SK-N-SH treated with all-trans-retinoic acid at 6 μM for 48 hours (cell line): Measurements from ENCODE around the gene RNGTT.

ENCODE experiments used
- ARNTL ChIP-seq: fragments of 450-650 bp; formaldehyde crosslinking; IDR thresholded peaks from 2 replicates; pipeline ENCODE4 v1.5.0; 2020; ENCODE audit warnings: low read depth, mild to moderate bottlenecking, moderate library complexity, borderline replicate concordance
- BACH2 ChIP-seq: fragments of 250-450 bp; sonication (Bioruptor Pico); IDR thresholded peaks from 2 replicates; pipeline ENCODE4 v1.9.0; 2021; ENCODE audit warnings: mild to moderate bottlenecking, borderline replicate concordance
- GLIS3 ChIP-seq: fragments of 250-450 bp; sonication (Bioruptor Pico); IDR thresholded peaks from 2 replicates; pipeline ENCODE4 v1.5.0; 2020; ENCODE audit warnings: mild to moderate bottlenecking, moderate library complexity
- OSR1 ChIP-seq: fragments of 250-450 bp; sonication (Bioruptor Pico); IDR thresholded peaks from 2 replicates; pipeline ENCODE4 v1.8.0; 2022; ENCODE audit warnings: moderate library complexity, mild to moderate bottlenecking, inconsistent platforms
- PATZ1 ChIP-seq: fragments of 250-450 bp; sonication (Bioruptor Pico); IDR thresholded peaks from 2 replicates; pipeline ENCODE4 v1.8.0; 2020; ENCODE audit warnings: mild to moderate bottlenecking, moderate library complexity, borderline replicate concordance
- POU6F1 ChIP-seq: fragments of 250-450 bp; sonication (Bioruptor Pico); IDR thresholded peaks from 2 replicates; pipeline ENCODE4 v1.8.0; 2021; ENCODE audit warnings: low read depth, mild to moderate bottlenecking, moderate library complexity, borderline replicate concordance
- PPARA ChIP-seq: fragments of 250-450 bp; sonication (Bioruptor Pico); IDR thresholded peaks from 2 replicates; pipeline ENCODE4 v1.5.0; 2020; ENCODE audit warnings: mild to moderate bottlenecking, borderline replicate concordance
- SNAI2 ChIP-seq: fragments of 250-450 bp; sonication (Bioruptor Pico); IDR thresholded peaks from 2 replicates; pipeline ENCODE4 v1.5.0; 2020; ENCODE audit warnings: mild to moderate bottlenecking, moderate library complexity
- TCF4 ChIP-seq: fragments of 250-450 bp; sonication (Bioruptor Pico); IDR thresholded peaks from 2 replicates; pipeline ENCODE4 v1.8.0; 2021; ENCODE audit warnings: mild to moderate bottlenecking, moderate library complexity, borderline replicate concordance
- ZC3H10 ChIP-seq: fragments of 250-450 bp; sonication (Bioruptor Pico); IDR thresholded peaks from 2 replicates; pipeline ENCODE4 v1.5.1; 2021; ENCODE audit warnings: mild to moderate bottlenecking, moderate library complexity
- ZFP3 ChIP-seq: fragments of 250-450 bp; sonication (Bioruptor Pico); IDR thresholded peaks from 2 replicates; pipeline ENCODE4 v1.5.0; 2020; ENCODE audit warnings: mild to moderate bottlenecking, moderate library complexity
- ZNF8 ChIP-seq: fragments of 450-650 bp; formaldehyde crosslinking; IDR thresholded peaks from 2 replicates; pipeline ENCODE4 v1.5.0; 2020; ENCODE audit warnings: mild to moderate bottlenecking, moderate library complexity

- no peak for TF ChIP-seq PATZ1 (CRISPR knock-in tag)
- TF ChIP-seq ARNTL: no peak
- no peak for TF ChIP-seq ZC3H10 (CRISPR knock-in tag)
- TF ChIP-seq PPARA (CRISPR knock-in tag): no peak
- TF ChIP-seq GLIS3 (CRISPR knock-in tag): no peak
- TF ChIP-seq TCF4 (CRISPR knock-in tag): no peak
- no peak for TF ChIP-seq ZFP3 (CRISPR knock-in tag)
- no peak for TF ChIP-seq SNAI2 (CRISPR knock-in tag)
- no peak for TF ChIP-seq ZNF8 (CRISPR knock-in tag)
- TF ChIP-seq POU6F1: no peak
- TF ChIP-seq BACH2: no peak
- TF ChIP-seq OSR1: no peak
These were observed 49.9 kb downstream of the RNGTT start for GRCh38 chr6:88913471-88913870.
